ENCODE results near the gene SYNGAP1.

The SYNGAP1 gene

GRCh38 chr6:33380272-33380981, 39.4 kb upstream of the SYNGAP1 start:
- no peak overlapping the region for H3K4me3 ChIP-seq (ENCODE audit: low read depth, low read length)
- no peak for TF ChIP-seq CTCF (IDR thresholded peaks at IDR 0.05; ENCODE audit: insufficient read depth, low read depth, low read length, missing control alignments)
- DNase-seq (ENCODE audit: low read depth), result no peak

GRCh38 chr6:33383427-33384185, 36.3 kb upstream of the SYNGAP1 start:
- no peak for DNase-seq (ENCODE audit: low read depth)
- no peak for TF ChIP-seq CTCF (IDR thresholded peaks at IDR 0.05; ENCODE audit: insufficient read depth, low read depth, low read length, missing control alignments)
- no peak overlapping the region for H3K4me3 ChIP-seq (ENCODE audit: low read depth, low read length)

GRCh38 chr6:33384581-33385020, 35.3 kb upstream of the SYNGAP1 start:
- no peak overlapping the region for H3K4me3 ChIP-seq (ENCODE audit: low read depth, low read length)
- no peak for TF ChIP-seq CTCF (IDR thresholded peaks at IDR 0.05; ENCODE audit: insufficient read depth, low read depth, low read length, missing control alignments)
- DNase-seq (ENCODE audit: low read depth), result no peak

- no peak for TF ChIP-seq CTCF (IDR thresholded peaks at IDR 0.05; ENCODE audit: insufficient read depth, low read depth, low read length, missing control alignments)
- DNase-seq (ENCODE audit: low read depth), result no peak
- no peak overlapping the region for H3K4me3 ChIP-seq (ENCODE audit: low read depth, low read length)
These were observed 29.7 kb upstream of the SYNGAP1 start for GRCh38 chr6:33390173-33390572.

GRCh38 chr6:33390767-33391277, 29.0 kb upstream of the SYNGAP1 start:
- DNase-seq (ENCODE audit: low read depth), result no peak
- no peak for TF ChIP-seq CTCF (IDR thresholded peaks at IDR 0.05; ENCODE audit: insufficient read depth, low read depth, low read length, missing control alignments)

GRCh38 chr6:33391278-33391921, 28.5 kb upstream of the SYNGAP1 start, which contains the start of gene KIFC1:
Gene KIFC1, plus strand, starts transcription at chr6:33391823. Its CDS starts 163 bp downstream, at chr6:33391986.
- peak; percentile 99 for TF ChIP-seq CTCF (IDR thresholded peaks at IDR 0.05; ENCODE audit: insufficient read depth, low read depth, low read length, missing control alignments)
- peak; percentile 100 for DNase-seq (ENCODE audit: low read depth)
- peak within 1 kb of the TSS; percentile 78 for H3K4me3 ChIP-seq (ENCODE audit: low read depth, low read length)

More at GRCh38 chr6:33390767-33391277, 29.0 kb upstream of the SYNGAP1 start:
- peak overlapping the region; percentile 43 for H3K4me3 ChIP-seq (ENCODE audit: low read depth, low read length)
